Peyer's patch (tissue), 4 donors: ENCODE measurements around the gene RABGEF1.
"Not testable (repeated sequence)": the region's sequence is repeated elsewhere in the genome, so short reads cannot be mapped to it uniquely, and the experiment has no call there.

Experiments used
- POLR2A ChIP-seq, 2 donors: fragments of 450-650 bp; IDR thresholded peaks; one replicate each; pipeline ENCODE4 v1.5.1; 2017; ENCODE audit warnings: antibody characterized with exemption in 2 of 2, mild to moderate bottlenecking in 2 of 2, moderate library complexity in 2 of 2
- TF ChIP-seq, protein P1 (sequence below), 6 experiments: fragments of 450-650 bp in 4 of 6; fragments of 200-600 bp in 2 of 6; sonication (generic) in 1 of 6; IDR thresholded peaks; one replicate each; pipeline ENCODE4 v1.5.1; 2017 to 2019; ENCODE audit warnings: antibody characterized with exemption in 6 of 6, mild to moderate bottlenecking in 3 of 6, moderate library complexity in 1 of 6

DNA sequence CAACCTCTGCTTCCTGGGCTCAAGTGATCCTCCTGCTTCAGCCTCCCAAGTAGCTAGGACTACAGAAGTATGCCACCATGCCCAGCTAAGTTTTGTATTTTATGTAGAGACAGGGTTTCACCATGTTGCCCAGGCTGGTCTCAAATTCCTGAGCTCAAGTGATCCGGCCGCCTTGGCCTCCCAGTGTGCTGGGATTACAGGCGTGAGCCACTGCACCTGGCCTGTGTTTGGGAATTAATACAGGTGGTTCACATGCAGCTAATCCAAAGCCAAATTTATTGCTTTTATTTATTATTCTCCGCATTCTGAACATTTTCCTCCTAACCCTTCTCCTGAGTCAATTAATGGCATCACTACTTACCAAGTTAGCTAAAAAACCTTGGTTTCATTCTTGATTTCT lies 33.2 kb downstream of the RABGEF1 start:
- TF ChIP-seq, protein P1, sequence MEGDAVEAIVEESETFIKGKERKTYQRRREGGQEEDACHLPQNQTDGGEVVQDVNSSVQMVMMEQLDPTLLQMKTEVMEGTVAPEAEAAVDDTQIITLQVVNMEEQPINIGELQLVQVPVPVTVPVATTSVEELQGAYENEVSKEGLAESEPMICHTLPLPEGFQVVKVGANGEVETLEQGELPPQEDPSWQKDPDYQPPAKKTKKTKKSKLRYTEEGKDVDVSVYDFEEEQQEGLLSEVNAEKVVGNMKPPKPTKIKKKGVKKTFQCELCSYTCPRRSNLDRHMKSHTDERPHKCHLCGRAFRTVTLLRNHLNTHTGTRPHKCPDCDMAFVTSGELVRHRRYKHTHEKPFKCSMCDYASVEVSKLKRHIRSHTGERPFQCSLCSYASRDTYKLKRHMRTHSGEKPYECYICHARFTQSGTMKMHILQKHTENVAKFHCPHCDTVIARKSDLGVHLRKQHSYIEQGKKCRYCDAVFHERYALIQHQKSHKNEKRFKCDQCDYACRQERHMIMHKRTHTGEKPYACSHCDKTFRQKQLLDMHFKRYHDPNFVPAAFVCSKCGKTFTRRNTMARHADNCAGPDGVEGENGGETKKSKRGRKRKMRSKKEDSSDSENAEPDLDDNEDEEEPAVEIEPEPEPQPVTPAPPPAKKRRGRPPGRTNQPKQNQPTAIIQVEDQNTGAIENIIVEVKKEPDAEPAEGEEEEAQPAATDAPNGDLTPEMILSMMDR (IDR thresholded peaks at IDR 0.05) = not testable (repeated sequence)
- not testable (repeated sequence) for TF ChIP-seq POLR2A (IDR thresholded peaks at IDR 0.05)
